HFF-Myc (cell line): Measurements from ENCODE around the gene IFI16.
"Not testable (repeated sequence)": the region's sequence is repeated elsewhere in the genome, so short reads cannot be mapped to it uniquely, and the experiment has no call there.

Experiments used
- DNase-seq: peaks from one replicate; pipeline ENCODE4 v3.0.0-alpha.2; 2011; ENCODE audit warnings: low read depth; ENCODE audit errors: extremely low read depth
- H3K4me3 ChIP-seq: replicated peaks from 2 replicates; pipeline ENCODE4 v1.5.1; 2011; ENCODE audit warnings: low read depth, mild to moderate bottlenecking, control low read depth, low read length
- CTCF ChIP-seq: IDR thresholded peaks from 2 replicates; pipeline ENCODE4 v1.5.1; 2012; ENCODE audit warnings: mild to moderate bottlenecking, low read depth, low read length, control low read depth; ENCODE audit errors: missing control alignments

IFI16 gene

GRCh38 chr1:159091180-159091560 is 81.5 kb downstream of the IFI16 start:
- TF ChIP-seq CTCF: no peak
- DNase-seq: no peak
- H3K4me3 ChIP-seq: no peak overlapping the region

- H3K4me3 ChIP-seq: no peak overlapping the region
- DNase-seq: peak; percentile 32
- TF ChIP-seq CTCF: no peak
Observed at GRCh38 chr1:159091607-159092031, 81.9 kb downstream of the IFI16 start.

- H3K4me3 ChIP-seq: no peak overlapping the region
- DNase-seq: peak; percentile 48
Observed at GRCh38 chr1:159092036-159092760, 82.5 kb downstream of the IFI16 start.

GRCh38 chr1:159098596-159098995 is 88.9 kb downstream of the IFI16 start:
- no peak overlapping the region for H3K4me3 ChIP-seq
- TF ChIP-seq CTCF: no peak
- DNase-seq: no peak

More at GRCh38 chr1:159092036-159092760, 82.5 kb downstream of the IFI16 start:
- no peak for TF ChIP-seq CTCF

GRCh38 chr1:159100589-159100988 is 90.9 kb downstream of the IFI16 start:
- DNase-seq: no peak
- no peak for TF ChIP-seq CTCF

GRCh38 chr1:159103021-159103420 is 93.3 kb downstream of the IFI16 start:
- not testable (repeated sequence) for DNase-seq, H3K4me3 ChIP-seq

More at GRCh38 chr1:159100589-159100988, 90.9 kb downstream of the IFI16 start:
- H3K4me3 ChIP-seq: no peak overlapping the region
